ENCODE measurements around the gene UMODL1.

DNA sequence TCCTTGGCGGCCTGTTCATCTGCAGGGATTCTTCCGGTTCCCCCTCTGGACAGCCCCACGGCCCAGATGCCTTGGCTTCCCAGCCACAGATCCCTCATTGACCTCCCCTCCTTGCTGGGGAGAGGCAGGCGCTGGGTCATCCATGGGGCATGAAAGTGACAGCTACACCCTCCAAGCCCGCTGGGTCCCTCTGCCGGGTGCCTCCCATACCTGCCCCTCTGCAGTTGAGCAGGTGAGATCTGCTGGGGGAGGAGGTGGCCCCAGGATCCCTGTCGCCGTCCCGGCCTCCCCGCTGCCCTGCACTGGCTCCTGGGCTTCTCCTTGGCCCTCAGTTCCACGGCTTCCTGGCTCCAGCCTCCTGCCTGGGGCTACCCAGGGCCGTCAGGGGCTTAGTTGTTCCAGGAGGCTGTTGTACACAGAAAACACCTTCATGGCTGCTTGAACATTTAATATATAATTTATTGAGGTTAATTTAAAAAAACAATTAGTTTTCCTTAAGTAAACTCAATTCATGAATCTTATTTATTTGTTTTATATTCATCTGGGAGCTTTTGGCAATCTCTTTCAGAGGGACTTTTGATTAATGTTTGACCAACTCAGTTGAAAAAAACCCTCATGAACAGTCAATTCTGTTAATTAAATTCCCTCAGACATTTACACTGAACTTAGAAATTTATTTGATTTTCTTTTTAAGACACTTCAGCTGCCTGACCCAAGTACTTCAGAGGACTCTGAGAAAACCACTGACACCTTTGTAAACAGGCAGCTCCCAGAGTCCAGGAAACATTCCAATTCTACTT is 80.2 kb downstream of the UMODL1 start:
- TF ChIP-seq, protein P1, sequence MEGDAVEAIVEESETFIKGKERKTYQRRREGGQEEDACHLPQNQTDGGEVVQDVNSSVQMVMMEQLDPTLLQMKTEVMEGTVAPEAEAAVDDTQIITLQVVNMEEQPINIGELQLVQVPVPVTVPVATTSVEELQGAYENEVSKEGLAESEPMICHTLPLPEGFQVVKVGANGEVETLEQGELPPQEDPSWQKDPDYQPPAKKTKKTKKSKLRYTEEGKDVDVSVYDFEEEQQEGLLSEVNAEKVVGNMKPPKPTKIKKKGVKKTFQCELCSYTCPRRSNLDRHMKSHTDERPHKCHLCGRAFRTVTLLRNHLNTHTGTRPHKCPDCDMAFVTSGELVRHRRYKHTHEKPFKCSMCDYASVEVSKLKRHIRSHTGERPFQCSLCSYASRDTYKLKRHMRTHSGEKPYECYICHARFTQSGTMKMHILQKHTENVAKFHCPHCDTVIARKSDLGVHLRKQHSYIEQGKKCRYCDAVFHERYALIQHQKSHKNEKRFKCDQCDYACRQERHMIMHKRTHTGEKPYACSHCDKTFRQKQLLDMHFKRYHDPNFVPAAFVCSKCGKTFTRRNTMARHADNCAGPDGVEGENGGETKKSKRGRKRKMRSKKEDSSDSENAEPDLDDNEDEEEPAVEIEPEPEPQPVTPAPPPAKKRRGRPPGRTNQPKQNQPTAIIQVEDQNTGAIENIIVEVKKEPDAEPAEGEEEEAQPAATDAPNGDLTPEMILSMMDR (IDR thresholded peaks at IDR 0.05) = no peak
- TF ChIP-seq POLR2AphosphoS5 (IDR thresholded peaks at IDR 0.05) = no peak
- no peak for TF ChIP-seq EP300 (IDR thresholded peaks at IDR 0.05)
